ENCODE results near the gene RO60. TPM values are rescaled to one million over a fixed set of nuclear protein-coding genes. Genes with fewer than 3 reads are reported as not detected.

The RO60 gene
- total RNA-seq, 1 donor from 2014 or later, result 85.9 TPM

- no peak for DNase-seq (ENCODE audit: extremely low read depth, low read depth, low spot score)
Measured at GRCh38 chr1:193104907-193105820, 45.8 kb downstream of the RO60 start, which contains the start of gene GLRX2. Gene GLRX2 (minus strand): TSS chr1:193105414. CDS start chr1:193105382, 32 bp downstream.

- no peak for DNase-seq (ENCODE audit: extremely low read depth, low read depth, low spot score)
Measured at GRCh38 chr1:193105821-193106177, 46.4 kb downstream of the RO60 start.

DNA sequence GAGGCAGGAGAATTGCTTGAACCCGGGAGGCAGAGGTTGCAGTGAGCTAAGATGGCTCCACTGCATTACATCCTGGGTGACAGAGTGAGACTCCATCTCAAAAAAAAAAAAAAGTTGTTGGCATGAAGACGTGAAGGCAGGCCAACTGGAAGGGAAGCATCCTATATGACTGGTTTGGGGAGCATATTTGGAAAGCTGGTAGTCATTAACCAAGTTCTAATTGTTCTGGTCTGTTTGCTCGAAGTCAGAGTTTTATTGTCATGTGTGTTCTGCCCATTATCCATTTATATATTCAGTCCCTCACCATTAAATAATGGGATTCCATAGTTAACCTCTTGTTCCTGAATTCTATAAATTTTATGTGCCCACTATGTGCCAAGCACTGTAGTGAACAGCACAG, 49.1 kb downstream of the RO60 start:
- no peak for DNase-seq (ENCODE audit: extremely low read depth, low read depth, low spot score)

Other genes starting within 250 kb of the RO60 start
- gene UCHL5, start 252 bp upstream of the RO60 start, total RNA-seq, result 17.7 and 31.3 TPM in 2 replicates
- 7.1 and 11.4 TPM in 2 replicates for gene GLRX2, start 45.8 kb downstream of the RO60 start, total RNA-seq
- 30.1 and 33.1 TPM in 2 replicates for gene CDC73, start 62.4 kb downstream of the RO60 start, total RNA-seq
- gene B3GALT2, start 127.0 kb downstream of the RO60 start, total RNA-seq, result 0.78 and 1.1 TPM in 2 replicates

Data from glomerular endothelial cell (primary cell).